ENCODE data around the gene CDK9.
"Not testable (repeated sequence)": the region's sequence is repeated elsewhere in the genome, so short reads cannot be mapped to it uniquely, and the experiment has no call there.

The CDK9 gene

GRCh38 chr9:127785933-127786772 is at the start of gene CDK9:
Gene CDK9 (plus strand): TSS chr9:127786034. CDS start chr9:127786149, 115 bp downstream.
- DNase-seq (ENCODE audit: low read depth in 2 of 2), result peak; percentile 91 to 94

GRCh38 chr9:127738666-127739065 is 47.2 kb upstream of the CDK9 start:
- DNase-seq (ENCODE audit: low read depth in 2 of 2), result no peak

- DNase-seq (ENCODE audit: low read depth in 2 of 2), result no peak
Observed at GRCh38 chr9:127739614-127740330, 46.1 kb upstream of the CDK9 start.

GRCh38 chr9:127741831-127742434 is 43.9 kb upstream of the CDK9 start:
- no peak for DNase-seq (ENCODE audit: low read depth in 2 of 2)

- no peak for DNase-seq (ENCODE audit: low read depth in 2 of 2)
Observed at GRCh38 chr9:127742435-127743088, 43.3 kb upstream of the CDK9 start.

GRCh38 chr9:127744398-127745110 is 41.3 kb upstream of the CDK9 start:
- DNase-seq (ENCODE audit: low read depth in 2 of 2), result no peak

GRCh38 chr9:127746959-127747569 is 38.8 kb upstream of the CDK9 start:
- no peak for DNase-seq (ENCODE audit: low read depth in 2 of 2)

GRCh38 chr9:127749090-127749787 is 36.6 kb upstream of the CDK9 start:
- DNase-seq (ENCODE audit: low read depth in 2 of 2), result no peak

GRCh38 chr9:127751269-127752054 is 34.4 kb upstream of the CDK9 start:
- no peak for DNase-seq (ENCODE audit: low read depth in 2 of 2)

- no peak for DNase-seq (ENCODE audit: low read depth in 2 of 2)
Observed at GRCh38 chr9:127753148-127753547, 32.7 kb upstream of the CDK9 start.

GRCh38 chr9:127753622-127754021 is 32.2 kb upstream of the CDK9 start:
- DNase-seq (ENCODE audit: low read depth in 2 of 2), result no peak

GRCh38 chr9:127754099-127755060 is 31.5 kb upstream of the CDK9 start:
- DNase-seq (ENCODE audit: low read depth in 2 of 2), result no peak

GRCh38 chr9:127755061-127756060 is 30.5 kb upstream of the CDK9 start:
- no peak for DNase-seq (ENCODE audit: low read depth in 2 of 2)

- no peak for DNase-seq (ENCODE audit: low read depth in 2 of 2)
Observed at GRCh38 chr9:127756233-127756632, 29.6 kb upstream of the CDK9 start.

- DNase-seq (ENCODE audit: low read depth in 2 of 2), result not testable (repeated sequence)
Observed at GRCh38 chr9:127756776-127757175, 29.1 kb upstream of the CDK9 start.

- DNase-seq (ENCODE audit: low read depth in 2 of 2), result no peak
Observed at GRCh38 chr9:127758843-127759242, 27.0 kb upstream of the CDK9 start.

GRCh38 chr9:127761061-127761460 is 24.8 kb upstream of the CDK9 start:
- no peak for DNase-seq (ENCODE audit: low read depth in 2 of 2)

All from stimulated activated CD8-positive, alpha-beta memory T cell treated with anti-CD3 and anti-CD28 coated beads, Interleukin-2, amount 100 ng/mL, for 48 hours (primary cell).